HuH-7.5 (cell line): Measurements from ENCODE around the gene GPR142.
"Not testable (repeated sequence)": the region's sequence is repeated elsewhere in the genome, so short reads cannot be mapped to it uniquely, and the experiment has no call there.

Experiments
- DNase-seq: peaks from one replicate; pipeline ENCODE4 v3.0.0; 2011; ENCODE audit warnings: low spot score

GPR142 gene

GRCh38 chr17:74393346-74393942 is 26.1 kb downstream of the GPR142 start:
- no peak for DNase-seq

GRCh38 chr17:74394275-74394950 is 27.1 kb downstream of the GPR142 start:
- no peak for DNase-seq

- DNase-seq = no peak
Observed at GRCh38 chr17:74394977-74395376, 27.7 kb downstream of the GPR142 start.

GRCh38 chr17:74396567-74396966 is 29.3 kb downstream of the GPR142 start:
- no peak for DNase-seq

- DNase-seq = no peak
Observed at GRCh38 chr17:74402048-74402447, 34.7 kb downstream of the GPR142 start.

- no peak for DNase-seq
Observed at GRCh38 chr17:74403512-74404137, 36.3 kb downstream of the GPR142 start.

- DNase-seq = no peak
Observed at GRCh38 chr17:74404218-74404617, 36.9 kb downstream of the GPR142 start.

- no peak for DNase-seq
Observed at GRCh38 chr17:74404789-74405188, 37.5 kb downstream of the GPR142 start.

GRCh38 chr17:74405311-74405710 is 38.0 kb downstream of the GPR142 start:
- not testable (repeated sequence) for DNase-seq

GRCh38 chr17:74407384-74407783 is 40.1 kb downstream of the GPR142 start:
- no peak for DNase-seq

GRCh38 chr17:74408262-74408661 is 41.0 kb downstream of the GPR142 start:
- peak; percentile 53 for DNase-seq

GRCh38 chr17:74408815-74409214 is 41.5 kb downstream of the GPR142 start:
- no peak for DNase-seq

GRCh38 chr17:74410001-74410443 is 42.7 kb downstream of the GPR142 start:
- no peak for DNase-seq

GRCh38 chr17:74412581-74412980 is 45.3 kb downstream of the GPR142 start:
- DNase-seq = no peak

- no peak for DNase-seq
Observed at GRCh38 chr17:74413491-74413890, 46.2 kb downstream of the GPR142 start.

- DNase-seq = no peak
Observed at GRCh38 chr17:74414510-74414909, 47.2 kb downstream of the GPR142 start.

- no peak for DNase-seq
Observed at GRCh38 chr17:74415608-74416396, 48.5 kb downstream of the GPR142 start.

- DNase-seq = peak; percentile 54
Observed at GRCh38 chr17:74417178-74418045, 50.1 kb downstream of the GPR142 start.

- DNase-seq = no peak
Observed at GRCh38 chr17:74419928-74420411, 52.7 kb downstream of the GPR142 start.
